Measurements from ENCODE around the gene DPP4.

- no peak for TF ChIP-seq CTCF (IDR thresholded peaks at IDR 0.05)
- no peak for TF ChIP-seq POLR2A (IDR thresholded peaks at IDR 0.05)
Measured at GRCh38 chr2:162063899-162064298, 10.1 kb downstream of the DPP4 start.
